Caco-2 (cell line): ENCODE results near the gene SPRN. TPM values are rescaled to one million over a fixed set of nuclear protein-coding genes. Genes with fewer than 3 reads are reported as not detected.

Experiments used
- BruUV-seq: library from RNA; stranded (reverse); fragments of 400-500 nt; replicated peaks from 2 replicates; lab custom pipeline; 2021; lab: Mats Ljungman, UMichigan
- CTCF ChIA-PET: fragments of 300-600 bp; sonication (Branson Sonifier 250); formaldehyde crosslinking; loops from one replicate; lab custom pipeline; 2022; ENCODE audit warnings: antibody characterized with exemption; lab: Charles Lee
- POLR2A ChIA-PET: fragments of 300-600 bp; sonication (Branson Sonifier 250); formaldehyde crosslinking; loops from one replicate; lab custom pipeline; 2022; ENCODE audit warnings: antibody characterized with exemption; lab: Charles Lee
- DNase-seq, 2 experiments: peaks; one replicate each; pipeline versions ENCODE4 v3.0.0 to v3.0.0-alpha.2; 2020 to 2022
- H3K27me3 ChIP-seq: replicated peaks from 2 replicates; pipeline ENCODE4 v1.6.0; 2011; ENCODE audit warnings: low read length; ENCODE audit not compliant: control insufficient read depth, insufficient read depth
- H3K36me3 ChIP-seq: 2 replicates; pipeline ENCODE4 v1.5.1; 2011; ENCODE audit warnings: low read length; ENCODE audit not compliant: control insufficient read depth, insufficient read depth
- H3K4me1 ChIP-seq: fragments of 250-450 bp; sonication (Bioruptor Pico); 2 replicates; pipeline ENCODE4 v1.5.1; 2020; ENCODE audit warnings: mild to moderate bottlenecking
- H3K4me3 ChIP-seq: 2 replicates; pipeline ENCODE4 v1.5.1; 2011; ENCODE audit warnings: low read depth, mild to moderate bottlenecking, control low read depth, low read length
- H3K9me3 ChIP-seq: fragments of 250-450 bp; sonication (Bioruptor Pico); 2 replicates; pipeline ENCODE4 v1.5.1; 2020; ENCODE audit warnings: mild to moderate bottlenecking, moderate library complexity
- H3K27ac Mint-ChIP-seq: one replicate; pipeline ENCODE4 v1.8.0; 2022; ENCODE audit warnings: mixed read lengths; ENCODE audit not compliant: unreplicated experiment
- H3K27me3 Mint-ChIP-seq: one replicate; pipeline ENCODE4 v1.8.0; 2022; ENCODE audit warnings: mixed read lengths; ENCODE audit not compliant: insufficient read depth, unreplicated experiment
- H3K36me3 Mint-ChIP-seq: one replicate; pipeline ENCODE4 v1.8.0; 2022; ENCODE audit warnings: mild to moderate bottlenecking, mixed read lengths; ENCODE audit not compliant: insufficient read depth, unreplicated experiment
- H3K4me1 Mint-ChIP-seq: one replicate; pipeline ENCODE4 v1.8.0; 2022; ENCODE audit warnings: low read depth, mixed read lengths; ENCODE audit not compliant: unreplicated experiment
- H3K4me3 Mint-ChIP-seq: one replicate; pipeline ENCODE4 v1.8.0; 2022; ENCODE audit warnings: mild to moderate bottlenecking, moderate library complexity, mixed read lengths; ENCODE audit not compliant: unreplicated experiment
- H3K9me3 Mint-ChIP-seq: one replicate; pipeline ENCODE4 v1.8.0; 2022; ENCODE audit warnings: mixed read lengths; ENCODE audit not compliant: unreplicated experiment
- CTCF ChIP-seq, 2 experiments: fragments of 200-600 bp in 1 of 2; IDR thresholded peaks; 1 replicate in 1 of 2; 2 replicates in 1 of 2; pipeline versions ENCODE4 v1.5.1 to v1.8.0; 2011 to 2022; ENCODE audit warnings: antibody characterized with exemption in 1 of 2, control low read depth in 1 of 2, inconsistent platforms in 1 of 2, low read depth in 1 of 2, low read length in 1 of 2, mild to moderate bottlenecking in 1 of 2, moderate library complexity in 1 of 2; ENCODE audit not compliant: insufficient read depth in 1 of 2, severe bottlenecking in 1 of 2, unreplicated experiment in 1 of 2
- intact Hi-C: fragments of 100-400 bp; cut with micrococcal nuclease; formaldehyde crosslinking; loops from one replicate; pipeline ENCODE4 v1.10.0; 2022; ENCODE audit not compliant: unreplicated experiment
- total RNA-seq: library from RNA; stranded (reverse); gene quantifications from 2 replicates; pipeline ENCODE4 v1.2.3, GENCODE V29; 2022

Gene SPRN
- total RNA-seq, 1 experiment from 2014 or later: not detected

DNA sequence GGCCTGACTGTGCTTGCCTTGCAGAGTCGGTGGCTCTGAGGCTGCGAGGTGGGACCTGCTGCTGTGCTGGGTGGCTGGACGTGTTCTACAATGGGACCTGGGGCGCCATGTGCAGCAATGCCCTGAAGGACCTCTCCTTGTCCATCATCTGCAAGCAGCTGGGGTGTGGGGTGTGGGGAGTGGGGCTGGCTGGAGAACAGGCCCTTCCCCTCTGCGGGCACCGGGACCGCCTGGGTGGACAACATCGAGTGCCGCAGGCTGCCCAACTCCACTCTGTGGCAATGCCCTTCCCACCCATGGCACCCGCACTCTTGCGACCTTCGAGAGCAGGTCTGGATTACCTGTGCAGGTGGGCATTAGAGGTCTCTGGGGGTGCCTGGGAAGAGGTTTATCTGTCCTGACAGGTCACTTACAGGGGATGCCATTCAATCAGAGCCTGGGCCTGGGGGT is 40.2 kb upstream of the SPRN start:
- no peak for DNase-seq
- TF ChIP-seq CTCF (IDR thresholded peaks at IDR 0.05; ENCODE audit: insufficient read depth in 1 of 2, low read depth in 1 of 2, low read length in 1 of 2, severe bottlenecking in 1 of 2, unreplicated experiment in 1 of 2): no peak
- H3K4me1 ChIP-seq: no peaks in the 10 kb centered on the region
- no peaks in the 10 kb centered on the region for H3K36me3 ChIP-seq
- no peak overlapping the region for H3K27ac Mint-ChIP-seq
- H3K4me1 Mint-ChIP-seq: no peaks in the 10 kb centered on the region
- ChIA-PET POLR2A (no interaction called here), CTCF (no interaction called here)
- peaks cover 6% of the 10 kb centered on the region for H3K9me3 Mint-ChIP-seq
- H3K9me3 ChIP-seq: peaks cover 8% of the 10 kb centered on the region; the same call in 1 of the 2 replicates
- H3K4me3 ChIP-seq: no peak overlapping the region
- H3K36me3 Mint-ChIP-seq: no peaks in the 10 kb centered on the region
- H3K4me3 Mint-ChIP-seq: no peak overlapping the region
- intact Hi-C loops: no loop called here
- H3K27me3 ChIP-seq: no peaks in the 10 kb centered on the region
- peaks cover 9% of the 10 kb centered on the region for H3K27me3 Mint-ChIP-seq
- BruUV-seq: no TSS peak

DNA sequence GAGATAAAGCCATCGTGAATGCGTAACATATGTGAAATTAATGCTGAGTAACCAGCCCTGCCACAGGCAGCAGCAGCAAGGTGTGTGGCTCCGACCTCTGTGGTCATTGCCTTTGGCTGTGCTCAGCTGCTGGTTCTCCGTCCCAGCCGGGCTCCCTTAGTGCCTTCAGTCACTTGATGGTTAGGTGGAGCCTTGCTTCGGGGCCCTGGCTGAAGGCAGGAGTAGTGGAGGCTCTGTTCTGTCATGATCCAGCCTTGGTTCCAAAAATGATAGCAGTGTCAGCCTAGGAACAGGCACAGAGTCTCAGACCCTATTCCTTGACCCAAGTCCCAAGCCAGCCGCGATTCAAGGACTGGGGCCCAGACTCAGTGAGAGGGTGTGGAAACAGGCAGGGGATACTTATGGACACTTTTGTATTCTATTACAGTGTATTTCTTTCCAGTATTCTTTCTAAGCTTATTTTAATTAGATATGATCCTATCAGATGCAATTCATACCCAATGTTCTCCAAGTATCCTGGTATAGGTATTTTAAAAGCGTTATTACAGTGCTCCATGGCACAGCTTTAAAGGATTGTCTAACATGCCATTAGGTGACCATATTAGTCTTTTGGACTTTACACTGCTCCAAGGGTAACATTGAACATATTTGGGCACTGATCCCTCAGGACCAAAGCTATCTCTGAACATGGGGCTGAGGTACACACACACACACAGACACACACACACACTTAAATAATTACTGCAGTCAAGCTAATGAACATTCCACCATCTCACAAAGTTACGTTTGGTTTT is 38.3 kb upstream of the SPRN start:
- BruUV-seq: no TSS peak
- H3K36me3 Mint-ChIP-seq: no peaks in the 10 kb centered on the region
- H3K4me1 ChIP-seq: no peaks in the 10 kb centered on the region
- POLR2A ChIA-PET: no interaction called here
- peaks cover 6% of the 10 kb centered on the region for H3K9me3 Mint-ChIP-seq
- H3K4me3 ChIP-seq: no peak overlapping the region
- no peaks in the 10 kb centered on the region for H3K36me3 ChIP-seq
- TF ChIP-seq CTCF (IDR thresholded peaks at IDR 0.05; ENCODE audit: insufficient read depth in 1 of 2, low read depth in 1 of 2, low read length in 1 of 2, severe bottlenecking in 1 of 2, unreplicated experiment in 1 of 2): no peak
- H3K4me1 Mint-ChIP-seq: no peaks in the 10 kb centered on the region
- intact Hi-C loops: no loop called here
- H3K27me3 Mint-ChIP-seq: peaks cover 4% of the 10 kb centered on the region
- H3K27me3 ChIP-seq: no peaks in the 10 kb centered on the region
- no peak overlapping the region for H3K27ac Mint-ChIP-seq
- peaks cover 6% of the 10 kb centered on the region; the same call in 1 of the 2 replicates for H3K9me3 ChIP-seq
- no peak overlapping the region for H3K4me3 Mint-ChIP-seq
- no peak for DNase-seq
- CTCF ChIA-PET: no interaction called here

DNA sequence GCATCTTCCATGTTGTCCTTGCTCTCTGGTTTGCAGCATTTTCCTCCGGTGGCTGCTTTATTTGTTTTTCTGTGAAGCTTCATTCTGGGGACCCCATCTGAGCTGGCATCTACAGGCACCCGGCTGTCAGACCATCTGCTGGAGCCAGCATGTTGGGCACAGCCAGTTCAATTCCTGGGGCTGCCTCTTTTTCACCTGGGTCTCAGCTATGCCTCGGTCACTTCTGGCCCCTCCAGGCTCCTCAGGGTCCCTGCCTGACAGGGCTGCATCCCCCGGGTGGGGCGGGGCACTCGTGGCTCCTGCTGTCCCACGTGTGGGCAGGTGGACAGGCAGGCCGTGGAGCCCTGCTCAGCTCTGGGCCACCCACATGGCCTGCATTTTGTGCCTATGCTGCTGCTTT is 37.4 kb upstream of the SPRN start:
- H3K4me3 ChIP-seq: no peak overlapping the region
- H3K4me3 Mint-ChIP-seq: no peak overlapping the region
- no TSS peak for BruUV-seq
- H3K9me3 Mint-ChIP-seq: peaks cover 6% of the 10 kb centered on the region
- POLR2A ChIA-PET: no interaction called here
- no peaks in the 10 kb centered on the region for H3K36me3 ChIP-seq
- H3K27ac Mint-ChIP-seq: no peak overlapping the region
- no peaks in the 10 kb centered on the region for H3K4me1 ChIP-seq
- no peak for TF ChIP-seq CTCF (IDR thresholded peaks at IDR 0.05; ENCODE audit: insufficient read depth in 1 of 2, low read depth in 1 of 2, low read length in 1 of 2, severe bottlenecking in 1 of 2, unreplicated experiment in 1 of 2)
- CTCF ChIA-PET: no interaction called here
- intact Hi-C loops: no loop called here
- no peaks in the 10 kb centered on the region for H3K36me3 Mint-ChIP-seq
- DNase-seq: no peak
- H3K4me1 Mint-ChIP-seq: no peaks in the 10 kb centered on the region
- peaks cover 4% of the 10 kb centered on the region for H3K27me3 Mint-ChIP-seq
- H3K27me3 ChIP-seq: no peaks in the 10 kb centered on the region
- H3K9me3 ChIP-seq: peaks cover 6% of the 10 kb centered on the region; the same call in 1 of the 2 replicates
